Measurements from ENCODE around the gene TEP1.
"Not testable (repeated sequence)": the region's sequence is repeated elsewhere in the genome, so short reads cannot be mapped to it uniquely, and the experiment has no call there.

Gene TEP1

GRCh38 chr14:20443650-20444049 lies 30.3 kb upstream of the TEP1 start:
- H3K27me3 ChIP-seq (ENCODE audit: control insufficient read depth, insufficient read depth, low read length); H3K9me3 ChIP-seq (ENCODE audit: control insufficient read depth, low read depth, low read length); H3K4me3 ChIP-seq (ENCODE audit: low read length); H3K4me1 ChIP-seq (ENCODE audit: control insufficient read depth, low read depth, low read length); H3K27ac ChIP-seq (ENCODE audit: low read length); H3K9ac ChIP-seq (ENCODE audit: low read length): not testable (repeated sequence)
- H3K36me3 ChIP-seq (ENCODE audit: control insufficient read depth, low read depth, low read length): peaks cover 35% of the 10 kb centered on the region

- no peaks in the 10 kb centered on the region for H3K4me1 ChIP-seq (ENCODE audit: control insufficient read depth, low read depth, low read length)
- no peak overlapping the region for H3K4me3 ChIP-seq (ENCODE audit: low read length)
- no peak overlapping the region for H3K27ac ChIP-seq (ENCODE audit: low read length)
- H3K27me3 ChIP-seq (ENCODE audit: control insufficient read depth, insufficient read depth, low read length): no peaks in the 10 kb centered on the region
- peaks cover 13% of the 10 kb centered on the region for H3K36me3 ChIP-seq (ENCODE audit: control insufficient read depth, low read depth, low read length)
- no peaks in the 10 kb centered on the region for H3K9me3 ChIP-seq (ENCODE audit: control insufficient read depth, low read depth, low read length)
- no peak overlapping the region for H3K9ac ChIP-seq (ENCODE audit: low read length)
Measured at GRCh38 chr14:20441461-20441860, 28.2 kb upstream of the TEP1 start.

GRCh38 chr14:20440882-20441281 lies 27.6 kb upstream of the TEP1 start:
- Histone ChIP-seq H3K27ac (ENCODE audit: low read length) (no peak overlapping the region), H3K4me3 (ENCODE audit: low read length) (no peak overlapping the region), H3K9me3 (ENCODE audit: control insufficient read depth, low read depth, low read length) (no peaks in the 10 kb centered on the region), H3K36me3 (ENCODE audit: control insufficient read depth, low read depth, low read length) (peaks cover 8% of the 10 kb centered on the region), H3K27me3 (ENCODE audit: control insufficient read depth, insufficient read depth, low read length) (no peaks in the 10 kb centered on the region), H3K9ac (ENCODE audit: low read length) (no peak overlapping the region), H3K4me1 (ENCODE audit: control insufficient read depth, low read depth, low read length) (no peaks in the 10 kb centered on the region)

- Histone ChIP-seq H3K27me3 (ENCODE audit: control insufficient read depth, insufficient read depth, low read length) (no peaks in the 10 kb centered on the region), H3K4me3 (ENCODE audit: low read length) (no peak overlapping the region), H3K9me3 (ENCODE audit: control insufficient read depth, low read depth, low read length) (no peaks in the 10 kb centered on the region), H3K36me3 (ENCODE audit: control insufficient read depth, low read depth, low read length) (peaks cover 3% of the 10 kb centered on the region), H3K4me1 (ENCODE audit: control insufficient read depth, low read depth, low read length) (no peaks in the 10 kb centered on the region), H3K27ac (ENCODE audit: low read length) (no peak overlapping the region), H3K9ac (ENCODE audit: low read length) (no peak overlapping the region)
Measured at GRCh38 chr14:20440465-20440864, 27.2 kb upstream of the TEP1 start.

GRCh38 chr14:20438664-20439063 lies 25.4 kb upstream of the TEP1 start:
- Histone ChIP-seq H3K27me3 (ENCODE audit: control insufficient read depth, insufficient read depth, low read length) (no peaks in the 10 kb centered on the region), H3K9me3 (ENCODE audit: control insufficient read depth, low read depth, low read length) (no peaks in the 10 kb centered on the region), H3K4me3 (ENCODE audit: low read length) (no peak overlapping the region), H3K27ac (ENCODE audit: low read length) (no peak overlapping the region), H3K9ac (ENCODE audit: low read length) (no peak overlapping the region), H3K4me1 (ENCODE audit: control insufficient read depth, low read depth, low read length) (no peaks in the 10 kb centered on the region), H3K36me3 (ENCODE audit: control insufficient read depth, low read depth, low read length) (no peaks in the 10 kb centered on the region)

GRCh38 chr14:20436363-20436755 lies 23.1 kb upstream of the TEP1 start:
- Histone ChIP-seq H3K4me3 (ENCODE audit: low read length) (no peak overlapping the region), H3K4me1 (ENCODE audit: control insufficient read depth, low read depth, low read length) (no peaks in the 10 kb centered on the region)

GRCh38 chr14:20435582-20436362 lies 22.5 kb upstream of the TEP1 start, which contains the start of gene KLHL33:
Gene KLHL33, minus strand, starts transcription at chr14:20436166. Its CDS starts 355 bp downstream, at chr14:20435811.
- Histone ChIP-seq H3K9ac (ENCODE audit: low read length) (no peak within 1 kb of the TSS), H3K27me3 (ENCODE audit: control insufficient read depth, insufficient read depth, low read length) (no peaks in the 10 kb centered on the region), H3K36me3 (ENCODE audit: control insufficient read depth, low read depth, low read length) (no peaks in the 10 kb centered on the region), H3K9me3 (ENCODE audit: control insufficient read depth, low read depth, low read length) (no peaks in the 10 kb centered on the region), H3K4me3 (ENCODE audit: low read length) (no peak within 1 kb of the TSS), H3K27ac (ENCODE audit: low read length) (no peak within 1 kb of the TSS), H3K4me1 (ENCODE audit: control insufficient read depth, low read depth, low read length) (no peaks in the 10 kb centered on the region)

More at GRCh38 chr14:20436363-20436755, 23.1 kb upstream of the TEP1 start:
- Histone ChIP-seq H3K9me3 (ENCODE audit: control insufficient read depth, low read depth, low read length) (no peaks in the 10 kb centered on the region), H3K36me3 (ENCODE audit: control insufficient read depth, low read depth, low read length) (no peaks in the 10 kb centered on the region), H3K9ac (ENCODE audit: low read length) (no peak overlapping the region), H3K27me3 (ENCODE audit: control insufficient read depth, insufficient read depth, low read length) (no peaks in the 10 kb centered on the region), H3K27ac (ENCODE audit: low read length) (no peak overlapping the region)

- no peaks in the 10 kb centered on the region for H3K36me3 ChIP-seq (ENCODE audit: control insufficient read depth, low read depth, low read length)
- H3K9ac ChIP-seq (ENCODE audit: low read length): no peak overlapping the region
- H3K27me3 ChIP-seq (ENCODE audit: control insufficient read depth, insufficient read depth, low read length): no peaks in the 10 kb centered on the region
- no peak overlapping the region for H3K27ac ChIP-seq (ENCODE audit: low read length)
- no peaks in the 10 kb centered on the region for H3K9me3 ChIP-seq (ENCODE audit: control insufficient read depth, low read depth, low read length)
- no peak overlapping the region for H3K4me3 ChIP-seq (ENCODE audit: low read length)
- no peaks in the 10 kb centered on the region for H3K4me1 ChIP-seq (ENCODE audit: control insufficient read depth, low read depth, low read length)
Measured at GRCh38 chr14:20434701-20435581, 21.6 kb upstream of the TEP1 start.

- H3K9ac ChIP-seq (ENCODE audit: low read length): no peak overlapping the region
- H3K4me3 ChIP-seq (ENCODE audit: low read length): no peak overlapping the region
- H3K9me3 ChIP-seq (ENCODE audit: control insufficient read depth, low read depth, low read length): no peaks in the 10 kb centered on the region
- H3K27me3 ChIP-seq (ENCODE audit: control insufficient read depth, insufficient read depth, low read length): no peaks in the 10 kb centered on the region
- no peaks in the 10 kb centered on the region for H3K36me3 ChIP-seq (ENCODE audit: control insufficient read depth, low read depth, low read length)
- H3K4me1 ChIP-seq (ENCODE audit: control insufficient read depth, low read depth, low read length): no peaks in the 10 kb centered on the region
- H3K27ac ChIP-seq (ENCODE audit: low read length): no peak overlapping the region
Measured at GRCh38 chr14:20429801-20430669, 16.7 kb upstream of the TEP1 start.

GRCh38 chr14:20428802-20429201 lies 15.5 kb upstream of the TEP1 start:
- H3K4me3 ChIP-seq (ENCODE audit: low read length): no peak overlapping the region
- no peaks in the 10 kb centered on the region for H3K27me3 ChIP-seq (ENCODE audit: control insufficient read depth, insufficient read depth, low read length)
- H3K27ac ChIP-seq (ENCODE audit: low read length): no peak overlapping the region
- no peak overlapping the region for H3K9ac ChIP-seq (ENCODE audit: low read length)
- no peaks in the 10 kb centered on the region for H3K9me3 ChIP-seq (ENCODE audit: control insufficient read depth, low read depth, low read length)
- no peaks in the 10 kb centered on the region for H3K4me1 ChIP-seq (ENCODE audit: control insufficient read depth, low read depth, low read length)
- no peaks in the 10 kb centered on the region for H3K36me3 ChIP-seq (ENCODE audit: control insufficient read depth, low read depth, low read length)

- no peak overlapping the region for H3K4me3 ChIP-seq (ENCODE audit: low read length)
- no peaks in the 10 kb centered on the region for H3K9me3 ChIP-seq (ENCODE audit: control insufficient read depth, low read depth, low read length)
- H3K9ac ChIP-seq (ENCODE audit: low read length): no peak overlapping the region
Measured at GRCh38 chr14:20428010-20428365, 14.7 kb upstream of the TEP1 start.

More at GRCh38 chr14:20428010-20428365, 14.7 kb upstream of the TEP1 start:
- no peak overlapping the region for H3K27ac ChIP-seq (ENCODE audit: low read length)
- H3K36me3 ChIP-seq (ENCODE audit: control insufficient read depth, low read depth, low read length): no peaks in the 10 kb centered on the region
- no peaks in the 10 kb centered on the region for H3K4me1 ChIP-seq (ENCODE audit: control insufficient read depth, low read depth, low read length)
- no peaks in the 10 kb centered on the region for H3K27me3 ChIP-seq (ENCODE audit: control insufficient read depth, insufficient read depth, low read length)
